BLaER1 (cell line): ENCODE data around the gene ATP6AP1.
A peak's percentile ranks its signal among the peaks of the same experiment; 100 is the strongest.

Source experiments
- H3K27ac ChIP-seq: shearing (Covaris generic); formaldehyde crosslinking; 2 replicates; pipeline ENCODE4 v1.8.1; 2022
- H3K27me3 ChIP-seq: shearing (Covaris generic); formaldehyde crosslinking; 2 replicates; pipeline ENCODE4 v1.8.1; 2022
- H3K36me3 ChIP-seq: shearing (Covaris generic); formaldehyde crosslinking; 2 replicates; pipeline ENCODE4 v1.8.1; 2022
- H3K4me1 ChIP-seq: shearing (Covaris generic); formaldehyde crosslinking; 2 replicates; pipeline ENCODE4 v1.8.1; 2022
- H3K4me2 ChIP-seq: shearing (Covaris generic); formaldehyde crosslinking; 2 replicates; pipeline ENCODE4 v1.8.1; 2022
- H3K4me3 ChIP-seq: shearing (Covaris generic); formaldehyde crosslinking; 2 replicates; pipeline ENCODE4 v1.8.1; 2022
- H3K9ac ChIP-seq: shearing (Covaris generic); formaldehyde crosslinking; 2 replicates; pipeline ENCODE4 v1.8.1; 2022
- H3K9me3 ChIP-seq: shearing (Covaris generic); formaldehyde crosslinking; 2 replicates; pipeline ENCODE4 v1.8.1; 2022
- H4K20me1 ChIP-seq: shearing (Covaris generic); formaldehyde crosslinking; 2 replicates; pipeline ENCODE4 v1.8.1; 2022
- Cebpa-rat ChIP-seq: shearing (Covaris generic); IDR thresholded peaks from 2 replicates; pipeline ENCODE4 v1.8.1; 2022

The ATP6AP1 gene

GRCh38 chrX:154484255-154485149 lies 56.0 kb downstream of the ATP6AP1 start:
- Histone ChIP-seq H3K4me1 (peaks cover 58% of the 10 kb centered on the region), H3K27me3 (peaks cover 45% of the 10 kb centered on the region), H4K20me1 (peaks cover 40% of the 10 kb centered on the region), H3K4me2 (peak overlapping the region; percentile 77), H3K36me3 (peaks cover 30% of the 10 kb centered on the region), H3K27ac (0 out of 2 replicates have a peak overlapping the region, but pooled peaks have one; percentile 2), H3K9ac (0 out of 2 replicates have a peak overlapping the region, but pooled peaks have one; percentile 86), H3K9me3 (peaks cover 32% of the 10 kb centered on the region), H3K4me3 (peak overlapping the region; percentile 80)
- no peak for TF ChIP-seq Cebpa-rat

- H3K36me3 ChIP-seq, result peaks cover 30% of the 10 kb centered on the region
- H4K20me1 ChIP-seq, result peaks cover 40% of the 10 kb centered on the region
- H3K4me2 ChIP-seq, result peak overlapping the region; percentile 77
- H3K27ac ChIP-seq, result peak overlapping the region; percentile 88
- peak overlapping the region; percentile 86 for H3K9ac ChIP-seq
- peak overlapping the region; percentile 80 for H3K4me3 ChIP-seq
- no peak for TF ChIP-seq Cebpa-rat
- peaks cover 40% of the 10 kb centered on the region for H3K27me3 ChIP-seq
- peaks cover 56% of the 10 kb centered on the region for H3K4me1 ChIP-seq
- peaks cover 32% of the 10 kb centered on the region for H3K9me3 ChIP-seq
Observed at GRCh38 chrX:154485150-154486051, 56.9 kb downstream of the ATP6AP1 start.

GRCh38 chrX:154486052-154486395 lies 57.5 kb downstream of the ATP6AP1 start:
- Histone ChIP-seq H3K27ac (peak overlapping the region; percentile 88), H3K27me3 (peaks cover 34% of the 10 kb centered on the region), H3K36me3 (peaks cover 30% of the 10 kb centered on the region), H4K20me1 (peaks cover 40% of the 10 kb centered on the region), H3K4me3 (peak overlapping the region; percentile 80), H3K4me2 (peak overlapping the region; percentile 77), H3K9ac (peak overlapping the region; percentile 86), H3K9me3 (peaks cover 32% of the 10 kb centered on the region), H3K4me1 (peaks cover 56% of the 10 kb centered on the region)
- no peak for TF ChIP-seq Cebpa-rat
